T-cell (primary cell): Measurements from ENCODE around the gene CETP. TPM values are rescaled to one million over a fixed set of nuclear protein-coding genes. Genes with fewer than 3 reads are reported as not detected.
A peak's percentile ranks its signal among the peaks of the same experiment; 100 is the strongest.

Experiments
- ATAC-seq, 4 experiments: fragments of 200-7000 bp in 3 of 4; fragments of 150-1000 bp in 1 of 4; cut with Tn5 transposase; replicated peaks in 1 of 4; 1 replicate in 3 of 4; 2 replicates in 1 of 4; pipeline ENCODE4 v1.10.0; 2021; ENCODE audit warnings: moderate library complexity in 3 of 4, mild to moderate bottlenecking in 2 of 4, moderate number of reproducible peaks in 1 of 4
- CTCF ChIA-PET, 2 donors: fragments of 300-600 bp; sonication (Branson Sonifier 250); formaldehyde crosslinking; loops; one replicate each; lab custom pipeline; 2022; ENCODE audit warnings: antibody characterized with exemption in 2 of 2; lab: Charles Lee
- POLR2A ChIA-PET, 2 donors: fragments of 300-600 bp; sonication (Branson Sonifier 250); formaldehyde crosslinking; loops; one replicate each; lab custom pipeline; 2022; ENCODE audit warnings: antibody characterized with exemption in 2 of 2; lab: Charles Lee
- DNase-seq, 35 experiments: peaks; one replicate each; pipeline versions ENCODE4 v3.0.0 to v3.0.0-alpha.2; 2013 to 2023
- H3K27ac ChIP-seq: one replicate; pipeline ENCODE4 v1.5.1; 2013; ENCODE audit warnings: low read length
- H3K27me3 ChIP-seq, 2 experiments: replicated peaks in 1 of 2; 1 replicate in 1 of 2; 2 replicates in 1 of 2; pipeline versions ENCODE4 v1.6.1 to v1.7.0; 2013; ENCODE audit warnings: low read length in 1 of 2, mixed read lengths in 1 of 2; ENCODE audit not compliant: control insufficient read depth in 2 of 2, insufficient read depth in 2 of 2; ENCODE audit errors: extremely low read depth in 1 of 2
- H3K36me3 ChIP-seq, 2 donors: 1 replicate in 1 of 2; 2 replicates in 1 of 2; pipeline versions ENCODE4 v1.6.1 to v1.7.0; 2013; ENCODE audit warnings: low read length in 1 of 2; ENCODE audit not compliant: control insufficient read depth in 2 of 2, insufficient read depth in 1 of 2; ENCODE audit errors: extremely low read depth in 1 of 2
- H3K4me1 ChIP-seq, 2 experiments: 1 replicate in 1 of 2; 2 replicates in 1 of 2; pipeline versions ENCODE4 v1.6.1 to v1.7.0; 2013; ENCODE audit warnings: low read length in 2 of 2, mixed read lengths in 1 of 2; ENCODE audit not compliant: insufficient read depth in 2 of 2, control insufficient read depth in 1 of 2; ENCODE audit errors: extremely low read depth in 1 of 2
- H3K4me3 ChIP-seq, 2 donors: 1 replicate in 1 of 2; 2 replicates in 1 of 2; pipeline versions ENCODE4 v1.5.1 to v1.7.0; 2013; ENCODE audit warnings: mild to moderate bottlenecking in 2 of 2, low read length in 1 of 2, moderate library complexity in 1 of 2; ENCODE audit not compliant: control insufficient read depth in 1 of 2; ENCODE audit errors: extremely low read depth in 1 of 2
- H3K9me3 ChIP-seq: 2 replicates; pipeline ENCODE4 v1.7.0; 2013
- H3K27ac Mint-ChIP-seq, 2 donors: one replicate each; pipeline ENCODE4 v1.8.0; 2020 to 2021; ENCODE audit warnings: mild to moderate bottlenecking in 2 of 2, mixed read lengths in 2 of 2
- H3K27me3 Mint-ChIP-seq, 2 donors: one replicate each; pipeline ENCODE4 v1.8.0; 2021 to 2022; ENCODE audit warnings: mixed read lengths in 2 of 2
- H3K36me3 Mint-ChIP-seq: one replicate; pipeline ENCODE4 v1.8.0; 2021; ENCODE audit warnings: mixed read lengths
- H3K4me1 Mint-ChIP-seq, 3 donors: one replicate each; pipeline ENCODE4 v1.8.0; 2020 to 2022; ENCODE audit warnings: mixed read lengths in 3 of 3, mild to moderate bottlenecking in 1 of 3
- H3K4me3 Mint-ChIP-seq, 3 donors: one replicate each; pipeline ENCODE4 v1.8.0; 2020 to 2022; ENCODE audit warnings: mild to moderate bottlenecking in 3 of 3, mixed read lengths in 3 of 3, moderate library complexity in 3 of 3
- H3K9me3 Mint-ChIP-seq, 3 donors: one replicate each; pipeline ENCODE4 v1.8.0; 2020 to 2022; ENCODE audit warnings: mixed read lengths in 3 of 3
- WGBS: methylation state at CpG from one replicate; pipeline ENCODE4 v1.1.5; 2013; ENCODE audit warnings: missing lambda C conversion rate; ENCODE audit not compliant: insufficient coverage; 5-methylcytosine and 5-hydroxymethylcytosine counted together
- total RNA-seq, 35 experiments: library from RNA in 6 of 35; stranded (reverse) in 6 of 35; fragments of 120-200 nt in 1 of 35; gene quantifications; one replicate each; pipeline versions ENCODE4 v1.2.1 to v1.2.4 and lab custom pipeline; 2013 to 2026

The CETP gene
- total RNA-seq, 5 donors from 2014 or later (not counting 1 experiment from before 2014, with no cell fraction given), result 0.18 to 0.25 (median 0.19) TPM; not detected in 2

DNA sequence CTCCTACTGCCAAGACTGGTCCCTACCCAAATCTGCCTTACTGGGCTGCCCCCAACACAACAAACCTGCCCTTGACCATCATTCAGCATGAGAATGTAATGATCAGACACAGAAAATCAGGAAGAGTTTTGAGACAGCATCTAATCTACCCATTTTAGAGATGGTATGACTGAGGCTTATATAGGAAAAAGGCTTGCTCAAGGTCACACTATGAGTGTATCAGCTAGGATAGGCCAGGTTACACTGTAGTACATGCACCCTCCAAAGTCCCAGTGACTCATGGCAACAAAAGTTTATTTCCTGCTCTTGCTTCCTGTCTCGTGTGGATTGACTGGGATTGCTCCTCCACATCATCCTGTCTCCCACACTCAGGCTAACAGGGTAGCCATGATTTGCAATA lies 55.5 kb downstream of the CETP start:
- ATAC-seq, result no peak
- Mint-ChIP-seq H3K4me1 (peaks cover 87 to 93% (median 88%) of the 10 kb centered on the region in 3 donors), H3K27ac (peak overlapping the region; percentile 98), H3K4me3 (peak overlapping the region in 1 of 3 donors; percentile 48), H3K27me3 (no peaks in the 10 kb centered on the region), H3K9me3 (no peaks in the 10 kb centered on the region), H3K36me3 (peaks cover 60% of the 10 kb centered on the region)
- Histone ChIP-seq H3K27me3 (no peaks in the 10 kb centered on the region), H3K36me3 (peaks cover 21 to 65% of the 10 kb centered on the region in 2 donors), H3K27ac (peak overlapping the region; percentile 56), H3K4me1 (peaks cover 41 to 77% of the 10 kb centered on the region in 2 experiments), H3K4me3 (no peak overlapping the region), H3K9me3 (no peaks in the 10 kb centered on the region)
- DNase-seq, result no peak
- CTCF ChIA-PET, result no interaction called here
- POLR2A ChIA-PET, result no interaction called here
- WGBS, result no CpG with 5 or more reads among the region's 1 CpG

DNA sequence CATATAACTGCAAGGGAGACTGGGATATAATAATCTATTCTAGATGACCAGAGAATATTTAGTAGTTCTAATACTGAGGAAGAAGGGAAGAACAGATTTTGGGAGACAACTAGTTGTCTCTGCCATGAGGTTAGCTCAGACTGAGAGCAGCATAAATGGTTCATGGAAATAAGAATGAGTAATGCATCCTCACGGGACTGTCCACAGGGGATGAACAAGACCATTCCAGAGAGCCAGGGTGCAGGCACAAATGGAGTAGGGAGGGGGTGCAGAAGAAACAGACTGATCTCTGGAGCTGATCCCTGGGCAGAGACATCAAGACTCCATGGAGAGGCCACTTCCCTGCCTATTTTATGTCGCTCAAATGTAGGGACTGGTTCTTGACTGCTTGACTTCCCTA lies 58.0 kb downstream of the CETP start:
- POLR2A ChIA-PET, result interaction anchor here (0.6 to 1.5 kb wide), 2 partner anchors 13 to 88 kb away, joined by 3 read pairs; no protein-coding TSS in a partner anchor
- Mint-ChIP-seq H3K9me3 (no peaks in the 10 kb centered on the region), H3K36me3 (peaks cover 71% of the 10 kb centered on the region), H3K4me1 (peaks cover 88 to 94% (median 89%) of the 10 kb centered on the region in 3 donors), H3K4me3 (no peak overlapping the region), H3K27ac (peak overlapping the region; percentile 62 to 80), H3K27me3 (no peaks in the 10 kb centered on the region)
- no peak for DNase-seq
- WGBS, result no CpG with 5 or more reads among the region's 2 CpGs
- Histone ChIP-seq H3K4me1 (peaks cover 43 to 89% of the 10 kb centered on the region in 2 experiments), H3K4me3 (no peak overlapping the region), H3K27ac (peak overlapping the region; percentile 31), H3K36me3 (peaks cover 21 to 86% of the 10 kb centered on the region in 2 donors), H3K27me3 (no peaks in the 10 kb centered on the region), H3K9me3 (no peaks in the 10 kb centered on the region)
- CTCF ChIA-PET, result interaction anchor here in 1 of 2 donors (0.7 kb wide), 1 partner anchor 12 kb away, joined by 3 read pairs; no protein-coding TSS in a partner anchor
- ATAC-seq, result no peak

DNA sequence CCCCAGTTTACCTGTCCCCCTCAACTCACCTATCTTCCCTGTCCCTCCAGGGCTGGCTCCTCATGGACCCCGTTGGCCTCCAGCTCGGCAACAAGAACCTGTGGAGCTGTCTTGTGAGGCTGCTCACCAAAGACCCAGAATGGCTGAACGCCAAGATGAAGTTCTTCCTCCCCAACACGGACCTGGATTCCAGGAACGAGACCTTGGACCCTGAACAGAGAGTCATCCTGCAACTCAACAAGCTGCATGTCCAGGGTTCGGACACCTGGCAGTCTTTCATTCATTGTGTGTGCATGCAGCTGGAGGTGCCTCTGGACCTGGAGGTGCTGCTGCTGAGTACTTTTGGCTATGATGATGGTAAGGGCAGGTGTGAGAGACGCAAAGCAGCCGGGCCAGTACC lies 58.9 kb downstream of the CETP start:
- H3K36me3 Mint-ChIP-seq, result peaks cover 76% of the 10 kb centered on the region
- H3K27ac Mint-ChIP-seq, result peak overlapping the region; percentile 93 to 95
- POLR2A ChIA-PET, result interaction anchor here in 1 of 2 donors (0.5 to 1.5 kb wide), 2 partner anchors 14 to 89 kb away, joined by 3 read pairs; no protein-coding TSS in a partner anchor
- CTCF ChIA-PET, result interaction anchor here (0.6 to 0.7 kb wide), 2 partner anchors 11 to 13 kb away, joined by 3 read pairs; no protein-coding TSS in a partner anchor
- peaks cover 90 to 94% (median 91%) of the 10 kb centered on the region in 3 donors for H3K4me1 Mint-ChIP-seq
- WGBS, result 100% methylated on average over 7 of the region's 8 CpGs
- DNase-seq (no peak), ATAC-seq (no peak)
- Histone ChIP-seq H3K27ac (no peak overlapping the region), H3K36me3 (peaks cover 26 to 91% of the 10 kb centered on the region in 2 donors), H3K4me3 (no peak overlapping the region), H3K27me3 (no peaks in the 10 kb centered on the region), H3K4me1 (peaks cover 37 to 89% of the 10 kb centered on the region in 2 experiments), H3K9me3 (no peaks in the 10 kb centered on the region)
- no peaks in the 10 kb centered on the region for H3K27me3 Mint-ChIP-seq
- no peaks in the 10 kb centered on the region for H3K9me3 Mint-ChIP-seq
- peak overlapping the region in 1 of 3 donors; percentile 76 for H3K4me3 Mint-ChIP-seq

DNA sequence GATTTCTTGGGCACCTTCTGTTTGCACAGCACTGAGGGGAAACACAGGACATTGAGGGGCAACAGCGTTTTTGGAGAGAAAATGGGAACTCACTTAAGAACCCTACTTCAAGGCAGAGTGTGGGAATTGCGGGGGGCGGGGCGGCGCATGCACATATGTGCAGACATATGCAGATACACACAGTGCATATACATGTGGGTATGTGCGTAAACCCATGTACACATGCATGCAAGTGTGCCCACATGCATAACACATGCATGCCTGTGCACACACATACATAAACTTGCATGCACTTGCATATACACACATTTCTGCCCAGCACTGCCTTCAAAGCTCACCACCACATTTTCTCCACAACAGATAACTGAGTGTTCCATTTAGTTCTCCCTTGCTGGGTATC lies 60.0 kb downstream of the CETP start:
- Mint-ChIP-seq H3K27me3 (no peaks in the 10 kb centered on the region), H3K4me1 (peaks cover 91 to 95% (median 93%) of the 10 kb centered on the region in 3 donors), H3K27ac (peak overlapping the region; percentile 93 to 95), H3K36me3 (peaks cover 75% of the 10 kb centered on the region), H3K4me3 (peak overlapping the region in 2 of 3 donors; percentile 17 to 76), H3K9me3 (no peaks in the 10 kb centered on the region)
- 98% methylated on average over 5 of the region's 6 CpGs for WGBS
- H3K4me1 ChIP-seq, result peaks cover 27 to 89% of the 10 kb centered on the region in 2 experiments
- H3K36me3 ChIP-seq, result peaks cover 25 to 97% of the 10 kb centered on the region in 2 donors
- DNase-seq (no peak), ATAC-seq (no peak)
- H3K9me3 ChIP-seq, result no peaks in the 10 kb centered on the region
- ChIA-PET CTCF (interaction anchor here in 1 of 2 donors (0.6 kb wide), 1 partner anchor 18 kb away, joined by 5 read pairs; no protein-coding TSS in a partner anchor), POLR2A (interaction anchor here in 1 of 2 donors (0.6 kb wide), 2 partner anchors 23 to 75 kb away, joined by 3 read pairs; no protein-coding TSS in a partner anchor)
- no peaks in the 10 kb centered on the region for H3K27me3 ChIP-seq
- H3K27ac ChIP-seq, result peak overlapping the region; percentile 58
- no peak overlapping the region for H3K4me3 ChIP-seq

DNA sequence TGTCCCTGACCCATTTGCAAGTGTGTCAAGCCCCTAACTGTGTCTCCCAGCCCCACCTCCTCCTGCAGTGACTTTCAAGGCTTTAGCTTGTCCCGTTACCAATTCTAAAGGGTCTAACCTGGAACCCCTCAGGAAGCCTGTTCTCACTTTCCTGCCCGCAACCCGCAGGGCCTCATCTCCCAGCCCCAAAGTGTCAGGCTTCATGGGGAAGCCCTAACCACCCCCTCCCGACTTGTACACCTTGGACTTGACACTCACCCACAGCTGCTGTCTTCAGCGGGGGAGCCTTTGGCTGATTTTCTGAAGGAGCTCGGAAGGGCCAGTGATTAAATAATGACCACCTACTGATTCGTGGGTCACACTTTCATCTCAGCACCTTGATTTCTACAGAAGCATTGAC lies 60.7 kb downstream of the CETP start:
- Mint-ChIP-seq H3K27me3 (no peaks in the 10 kb centered on the region), H3K4me3 (peak overlapping the region; percentile 32 to 76 (median 54)), H3K36me3 (peaks cover 74% of the 10 kb centered on the region), H3K27ac (peak overlapping the region; percentile 93 to 95), H3K9me3 (no peaks in the 10 kb centered on the region), H3K4me1 (peaks cover 91 to 95% (median 93%) of the 10 kb centered on the region in 3 donors)
- Histone ChIP-seq H3K4me3 (no peak overlapping the region), H3K27me3 (no peaks in the 10 kb centered on the region), H3K9me3 (no peaks in the 10 kb centered on the region), H3K27ac (peak overlapping the region; percentile 58), H3K36me3 (peaks cover 20 to 97% of the 10 kb centered on the region in 2 donors), H3K4me1 (peaks cover 28 to 89% of the 10 kb centered on the region in 2 experiments)
- ChIA-PET POLR2A (interaction anchor here in 1 of 2 donors (0.6 kb wide), 1 partner anchor 30 kb away, joined by 3 read pairs; no protein-coding TSS in a partner anchor), CTCF (interaction anchor here in 1 of 2 donors (0.5 to 0.6 kb wide), 4 partner anchors 39 to 260 kb away, joined by 3 to 10 read pairs (median 4); no protein-coding TSS in a partner anchor)
- DNase-seq (peak in 1 of 35 experiments; percentile 56), ATAC-seq (no peak)
- WGBS, result 49% methylated on average over 7 of the region's 7 CpGs

DNA sequence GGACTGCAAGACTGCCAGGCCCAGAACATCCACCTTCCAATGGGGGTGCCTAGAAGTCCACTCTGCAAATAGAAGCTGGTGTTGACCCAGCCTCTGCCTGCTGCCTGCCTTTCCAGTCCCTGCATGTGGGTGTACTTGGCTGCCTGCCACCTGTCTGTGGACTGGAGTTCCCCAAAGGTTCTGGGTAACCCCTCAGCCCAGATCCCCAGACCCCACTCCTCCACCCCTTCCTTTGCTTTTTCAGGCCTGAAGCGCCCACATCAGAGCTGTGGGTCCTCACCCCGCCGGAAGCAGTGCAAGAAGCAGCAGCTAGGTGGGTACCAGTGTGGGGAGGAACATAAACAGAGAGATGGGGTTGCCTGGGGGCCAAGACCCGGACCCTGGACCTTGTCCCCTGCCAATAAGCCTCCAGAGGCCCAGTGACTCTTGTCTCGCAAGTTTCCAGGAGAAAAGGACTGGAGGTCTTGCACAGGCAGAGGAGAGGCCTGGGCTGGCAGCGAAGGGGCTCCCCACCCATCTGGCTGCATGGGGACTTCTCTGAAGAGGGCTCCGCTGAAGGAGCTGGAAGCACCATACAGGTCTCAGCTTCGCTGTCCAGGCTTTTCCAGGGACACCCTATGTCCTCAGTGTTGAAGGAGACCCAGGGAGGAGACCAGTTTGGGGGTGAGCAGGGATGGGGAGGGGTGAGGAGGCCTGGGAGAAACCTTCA lies 61.9 kb downstream of the CETP start:
- peaks cover 34 to 92% of the 10 kb centered on the region in 2 experiments for H3K4me1 ChIP-seq
- 50% methylated on average over 5 of the region's 8 CpGs for WGBS
- peak overlapping the region in 1 of 2 donors; percentile 11 for H3K4me3 ChIP-seq
- H3K27me3 ChIP-seq, result no peaks in the 10 kb centered on the region
- peak overlapping the region; percentile 93 to 95 for H3K27ac Mint-ChIP-seq
- H3K36me3 Mint-ChIP-seq, result peaks cover 70% of the 10 kb centered on the region
- ChIA-PET CTCF (interaction anchor here (0.5 to 1.5 kb wide), 10 partner anchors 9 to 552 kb away, joined by 3 to 5 read pairs (median 4); partner anchors contain the start of genes CETP (in 1 of the 2) and NLRC5 (in 1 of the 2)), POLR2A (interaction anchor here in 1 of 2 donors (0.6 to 0.8 kb wide), 2 partner anchors 14 to 35 kb away, joined by 3 read pairs; partner anchors contain the start of gene NLRC5)
- peak overlapping the region; percentile 25 to 76 (median 31) for H3K4me3 Mint-ChIP-seq
- no peaks in the 10 kb centered on the region for H3K9me3 ChIP-seq
- H3K27ac ChIP-seq, result peak overlapping the region; percentile 58
- no peaks in the 10 kb centered on the region for H3K27me3 Mint-ChIP-seq
- H3K9me3 Mint-ChIP-seq, result no peaks in the 10 kb centered on the region
- H3K36me3 ChIP-seq, result peaks cover 20 to 96% of the 10 kb centered on the region in 2 donors
- ATAC-seq (peak; percentile 80 to 95 (median 88)), DNase-seq (peak; percentile 48 to 92 (median 82))
- H3K4me1 Mint-ChIP-seq, result peaks cover 93 to 96% (median 94%) of the 10 kb centered on the region in 3 donors
